Mesenteric fat pad (tissue), 1 donor: ENCODE data around the gene SLFN13. TPM values are rescaled to one million over a fixed set of nuclear protein-coding genes. Genes with fewer than 3 reads are reported as not detected.
"Not testable (repeated sequence)": the region's sequence is repeated elsewhere in the genome, so short reads cannot be mapped to it uniquely, and the experiment has no call there.

ENCODE experiments used
- DNase-seq: peaks from one replicate; pipeline ENCODE4 v3.0.0-alpha.2; 2020; ENCODE audit warnings: low spot score
- total RNA-seq: library from RNA; stranded (reverse); fragmentation: NEBNext Ultra II Directional; extraction: Animal tissue kit (Norgen Biotek cat#: 25700); gene quantifications from one replicate; pipeline ENCODE4 v1.2.1, GENCODE V29; 2021
- donor health status: DM: yes; HTN: yes; CAD: no.

SLFN13 gene
- total RNA-seq, 1 donor from 2014 or later: 20.3 TPM

- DNase-seq: no peak
These were observed 15.3 kb downstream of the SLFN13 start for GRCh38 chr17:35433075-35433894.

- DNase-seq: no peak
These were observed 16.1 kb downstream of the SLFN13 start, which contains the start of gene SLFN12 for GRCh38 chr17:35432176-35433074. Gene SLFN12 (minus strand): TSS chr17:35432500. CDS start chr17:35423028, 9,472 bp downstream.

- DNase-seq: no peak
These were observed 18.9 kb downstream of the SLFN13 start for GRCh38 chr17:35429702-35430101.

GRCh38 chr17:35428229-35428628, 20.3 kb downstream of the SLFN13 start:
- no peak for DNase-seq

- no peak for DNase-seq
These were observed 24.8 kb downstream of the SLFN13 start for GRCh38 chr17:35423761-35424160.

- DNase-seq: not testable (repeated sequence)
These were observed 27.5 kb downstream of the SLFN13 start for GRCh38 chr17:35421069-35421468.

GRCh38 chr17:35416659-35417058, 31.9 kb downstream of the SLFN13 start:
- no peak for DNase-seq

GRCh38 chr17:35414707-35415106, 33.9 kb downstream of the SLFN13 start:
- not testable (repeated sequence) for DNase-seq

GRCh38 chr17:35414247-35414646, 34.3 kb downstream of the SLFN13 start:
- no peak for DNase-seq

GRCh38 chr17:35407531-35407930, 41.0 kb downstream of the SLFN13 start:
- no peak for DNase-seq

GRCh38 chr17:35406568-35406967, 42.0 kb downstream of the SLFN13 start:
- DNase-seq: no peak

GRCh38 chr17:35404360-35404759, 44.2 kb downstream of the SLFN13 start:
- no peak for DNase-seq

- not testable (repeated sequence) for DNase-seq
These were observed 54.8 kb downstream of the SLFN13 start for GRCh38 chr17:35393783-35394182.

GRCh38 chr17:35390663-35391062, 57.9 kb downstream of the SLFN13 start:
- DNase-seq: no peak

GRCh38 chr17:35390156-35390555, 58.4 kb downstream of the SLFN13 start:
- no peak for DNase-seq

GRCh38 chr17:35387496-35387895, 61.1 kb downstream of the SLFN13 start:
- DNase-seq: no peak

Other genes with a start within 250 kb of the SLFN13 start
- 74.8 TPM for gene SLFN5, start 205.7 kb downstream of the SLFN13 start, total RNA-seq
- 54.7 TPM for gene SLFN11, start 75.1 kb downstream of the SLFN13 start, total RNA-seq
- gene SLFN12, start 16.3 kb downstream of the SLFN13 start, total RNA-seq: 17.7 TPM
- 4.7 TPM for gene SLFN12L, start 88.9 kb upstream of the SLFN13 start, total RNA-seq
- not detected for gene SLFN14, start 112.1 kb upstream of the SLFN13 start, total RNA-seq
- gene PEX12, start 129.8 kb upstream of the SLFN13 start, total RNA-seq: 3.3 TPM
- gene AP2B1, start 138.6 kb upstream of the SLFN13 start, total RNA-seq: 116 TPM